Measurements from ENCODE around the gene CHD6.

DNA sequence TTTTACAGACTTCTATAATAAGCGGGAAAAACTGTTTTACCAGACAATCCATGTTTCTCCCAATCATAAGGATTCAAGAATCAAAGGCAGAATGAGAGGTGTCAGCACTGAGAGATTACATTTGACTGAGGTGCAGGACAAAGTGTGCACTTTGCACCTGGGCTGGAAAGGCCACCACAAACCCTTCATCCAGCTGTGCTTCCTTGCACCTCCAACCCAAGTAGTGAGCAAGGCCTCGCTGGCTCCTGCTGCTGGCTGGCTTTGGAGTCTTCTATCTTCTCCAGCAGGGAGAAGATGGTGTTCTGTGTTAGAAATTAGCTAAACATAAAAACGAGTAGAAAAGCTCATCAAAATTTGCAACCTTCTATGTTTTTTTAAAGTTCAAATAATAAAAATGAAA is 77.7 kb downstream of the CHD6 start:
- TF ChIP-seq POLR2A (IDR thresholded peaks at IDR 0.05; ENCODE audit: low read depth) (no peak), POLR2AphosphoS5 (IDR thresholded peaks at IDR 0.05) (no peak), EP300 (IDR thresholded peaks at IDR 0.05) (no peak)
- TF ChIP-seq, protein P1, sequence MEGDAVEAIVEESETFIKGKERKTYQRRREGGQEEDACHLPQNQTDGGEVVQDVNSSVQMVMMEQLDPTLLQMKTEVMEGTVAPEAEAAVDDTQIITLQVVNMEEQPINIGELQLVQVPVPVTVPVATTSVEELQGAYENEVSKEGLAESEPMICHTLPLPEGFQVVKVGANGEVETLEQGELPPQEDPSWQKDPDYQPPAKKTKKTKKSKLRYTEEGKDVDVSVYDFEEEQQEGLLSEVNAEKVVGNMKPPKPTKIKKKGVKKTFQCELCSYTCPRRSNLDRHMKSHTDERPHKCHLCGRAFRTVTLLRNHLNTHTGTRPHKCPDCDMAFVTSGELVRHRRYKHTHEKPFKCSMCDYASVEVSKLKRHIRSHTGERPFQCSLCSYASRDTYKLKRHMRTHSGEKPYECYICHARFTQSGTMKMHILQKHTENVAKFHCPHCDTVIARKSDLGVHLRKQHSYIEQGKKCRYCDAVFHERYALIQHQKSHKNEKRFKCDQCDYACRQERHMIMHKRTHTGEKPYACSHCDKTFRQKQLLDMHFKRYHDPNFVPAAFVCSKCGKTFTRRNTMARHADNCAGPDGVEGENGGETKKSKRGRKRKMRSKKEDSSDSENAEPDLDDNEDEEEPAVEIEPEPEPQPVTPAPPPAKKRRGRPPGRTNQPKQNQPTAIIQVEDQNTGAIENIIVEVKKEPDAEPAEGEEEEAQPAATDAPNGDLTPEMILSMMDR (IDR thresholded peaks at IDR 0.05), result no peak

Measured in esophagus muscularis mucosa (tissue), 4 donors.